ENCODE measurements around the gene A3GALT2.

A3GALT2 gene

DNA sequence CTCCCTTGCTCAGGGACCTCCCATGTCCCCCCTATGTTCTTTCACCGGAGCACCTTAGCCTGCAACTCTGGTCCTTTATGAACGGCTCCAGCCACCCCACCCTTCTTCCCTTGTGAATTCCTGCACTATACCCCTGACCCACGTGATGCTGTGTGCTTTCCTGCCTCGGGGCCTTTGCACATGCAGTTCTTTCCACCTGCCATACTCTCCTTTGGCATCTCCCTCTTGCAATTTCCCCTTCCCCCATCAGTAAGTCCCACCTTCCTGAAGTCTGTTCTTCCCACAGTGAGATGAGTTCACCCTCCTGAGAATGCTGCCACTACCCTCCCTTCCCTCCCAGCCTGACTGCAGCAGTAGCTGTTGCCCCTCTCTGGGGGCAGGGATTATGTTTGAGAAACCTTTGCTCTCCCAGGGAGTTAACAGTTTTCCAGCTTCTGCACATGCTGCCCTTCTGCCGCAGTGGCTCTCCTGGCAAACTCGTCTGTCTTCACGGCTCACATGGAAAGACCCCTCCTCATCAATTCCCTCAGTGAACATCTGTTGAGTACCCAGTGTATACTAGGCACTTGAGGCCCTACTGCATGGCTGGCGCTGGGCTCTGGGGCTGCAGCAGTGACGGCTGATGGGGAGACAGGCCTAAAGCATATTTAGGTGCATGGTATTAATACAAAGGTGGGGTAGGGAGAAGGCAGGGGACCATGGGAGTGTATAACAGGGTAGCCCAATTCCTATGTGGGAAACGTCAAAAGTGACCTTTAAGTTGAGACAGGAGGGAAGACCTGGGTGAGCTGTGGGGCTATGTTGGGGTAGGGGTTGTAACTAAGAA is 54.9 kb downstream of the A3GALT2 start:
- Histone ChIP-seq H3K4me3 (ENCODE audit: severe bottlenecking) (no peak overlapping the region), H3K27ac (ENCODE audit: poor library complexity, severe bottlenecking) (no peak overlapping the region), H3K4me1 (ENCODE audit: insufficient read depth, poor library complexity, severe bottlenecking) (no peaks in the 10 kb centered on the region), H3K36me3 (ENCODE audit: low read depth) (peaks cover 8% of the 10 kb centered on the region), H3K9me3 (ENCODE audit: severe bottlenecking) (no peaks in the 10 kb centered on the region), H3K27me3 (ENCODE audit: insufficient read depth, poor library complexity, severe bottlenecking) (no peaks in the 10 kb centered on the region)
- ATAC-seq (ENCODE audit: low read depth) = no peak
- TF ChIP-seq, protein P1, sequence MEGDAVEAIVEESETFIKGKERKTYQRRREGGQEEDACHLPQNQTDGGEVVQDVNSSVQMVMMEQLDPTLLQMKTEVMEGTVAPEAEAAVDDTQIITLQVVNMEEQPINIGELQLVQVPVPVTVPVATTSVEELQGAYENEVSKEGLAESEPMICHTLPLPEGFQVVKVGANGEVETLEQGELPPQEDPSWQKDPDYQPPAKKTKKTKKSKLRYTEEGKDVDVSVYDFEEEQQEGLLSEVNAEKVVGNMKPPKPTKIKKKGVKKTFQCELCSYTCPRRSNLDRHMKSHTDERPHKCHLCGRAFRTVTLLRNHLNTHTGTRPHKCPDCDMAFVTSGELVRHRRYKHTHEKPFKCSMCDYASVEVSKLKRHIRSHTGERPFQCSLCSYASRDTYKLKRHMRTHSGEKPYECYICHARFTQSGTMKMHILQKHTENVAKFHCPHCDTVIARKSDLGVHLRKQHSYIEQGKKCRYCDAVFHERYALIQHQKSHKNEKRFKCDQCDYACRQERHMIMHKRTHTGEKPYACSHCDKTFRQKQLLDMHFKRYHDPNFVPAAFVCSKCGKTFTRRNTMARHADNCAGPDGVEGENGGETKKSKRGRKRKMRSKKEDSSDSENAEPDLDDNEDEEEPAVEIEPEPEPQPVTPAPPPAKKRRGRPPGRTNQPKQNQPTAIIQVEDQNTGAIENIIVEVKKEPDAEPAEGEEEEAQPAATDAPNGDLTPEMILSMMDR (IDR thresholded peaks at IDR 0.05; ENCODE audit: poor library complexity, severe bottlenecking) = no peak
- DNase-seq (ENCODE audit: low spot score) = no peak

DNA sequence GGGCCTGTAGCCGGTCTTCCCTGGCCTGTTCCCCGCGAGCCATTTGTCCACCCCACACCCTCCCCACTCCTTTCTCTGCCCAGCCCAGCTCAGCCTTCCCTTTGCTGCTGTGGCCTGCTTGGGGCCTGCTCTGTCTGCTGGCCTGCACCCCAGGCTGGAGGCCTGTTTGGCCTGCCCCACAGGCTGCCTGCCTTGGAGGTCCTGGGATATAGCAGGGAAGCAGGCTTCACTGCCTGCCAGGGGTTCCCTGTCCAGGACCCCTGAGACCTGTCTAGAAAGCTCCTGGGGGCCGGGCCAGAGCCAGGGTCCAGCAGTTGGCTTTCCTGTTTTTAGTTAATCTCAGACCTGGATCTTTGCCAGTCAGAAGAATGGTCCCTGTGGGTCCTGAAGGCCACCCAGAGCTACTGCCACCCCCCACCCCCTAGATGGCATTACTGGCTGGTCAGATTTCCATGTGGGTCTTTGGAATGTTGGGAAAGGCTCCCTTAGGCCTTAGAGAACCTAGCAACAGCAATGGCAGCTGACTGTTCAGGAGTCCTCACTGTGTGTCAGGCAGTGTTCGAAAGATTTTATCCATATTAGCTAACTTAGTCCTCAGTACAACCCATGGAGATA is 56.9 kb downstream of the A3GALT2 start:
- no peaks in the 10 kb centered on the region for H3K27me3 ChIP-seq (ENCODE audit: insufficient read depth, poor library complexity, severe bottlenecking)
- no peaks in the 10 kb centered on the region for H3K4me1 ChIP-seq (ENCODE audit: insufficient read depth, poor library complexity, severe bottlenecking)
- ATAC-seq (ENCODE audit: low read depth) (no peak), DNase-seq (ENCODE audit: low spot score) (no peak)
- H3K36me3 ChIP-seq (ENCODE audit: low read depth) = no peaks in the 10 kb centered on the region; the same call in 1 of the 2 replicates
- H3K9me3 ChIP-seq (ENCODE audit: severe bottlenecking) = no peaks in the 10 kb centered on the region
- no peak overlapping the region for H3K27ac ChIP-seq (ENCODE audit: poor library complexity, severe bottlenecking)
- TF ChIP-seq, protein P1 (IDR thresholded peaks at IDR 0.05; ENCODE audit: poor library complexity, severe bottlenecking) = no peak
- no peak overlapping the region for H3K4me3 ChIP-seq (ENCODE audit: severe bottlenecking)

DNA sequence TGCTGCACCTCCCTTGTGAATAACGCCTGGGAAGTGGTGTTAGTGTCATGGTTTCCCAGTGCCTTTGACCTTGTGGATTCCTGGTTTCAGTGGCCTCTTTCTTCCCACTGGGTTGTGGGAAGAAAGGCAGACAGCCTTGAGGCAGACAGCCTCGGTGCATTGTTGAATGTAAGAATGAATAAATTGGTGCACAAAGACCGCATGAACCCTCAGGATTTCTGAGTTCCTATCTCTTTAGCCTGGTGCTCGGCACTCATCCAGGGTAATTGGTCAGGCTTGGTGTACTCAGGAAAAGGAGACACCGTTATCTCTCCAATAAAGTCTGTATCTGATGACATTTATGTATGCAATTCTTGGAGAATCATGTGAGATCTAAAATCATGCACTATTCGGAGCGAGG is 59.6 kb downstream of the A3GALT2 start:
- no peak for DNase-seq (ENCODE audit: low spot score)
- no peaks in the 10 kb centered on the region; the same call in 1 of the 2 replicates for H3K36me3 ChIP-seq (ENCODE audit: low read depth)

DNA sequence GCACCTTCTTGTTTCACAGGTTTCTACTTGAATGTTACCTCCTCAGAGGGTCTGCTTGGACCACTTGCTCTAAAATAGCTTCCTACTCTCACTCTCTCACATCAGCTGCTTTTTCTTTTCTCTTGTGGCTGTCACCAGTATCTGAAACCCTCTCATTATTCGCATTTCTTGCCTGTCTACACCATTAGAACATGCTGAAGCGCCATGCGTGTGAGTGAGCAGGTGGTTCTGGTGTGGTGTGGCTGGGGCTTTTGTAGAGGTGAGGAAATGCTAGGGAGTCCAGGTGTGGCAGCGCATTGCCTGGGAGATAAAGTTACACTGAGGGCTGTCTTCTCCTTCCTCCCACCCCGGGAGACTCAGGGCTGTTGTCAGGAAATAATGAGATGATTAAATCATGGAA is 60.5 kb downstream of the A3GALT2 start:
- H3K4me3 ChIP-seq (ENCODE audit: severe bottlenecking) = no peak overlapping the region
- no peaks in the 10 kb centered on the region for H3K9me3 ChIP-seq (ENCODE audit: severe bottlenecking)
- no peaks in the 10 kb centered on the region for H3K27me3 ChIP-seq (ENCODE audit: insufficient read depth, poor library complexity, severe bottlenecking)
- no peak overlapping the region for H3K27ac ChIP-seq (ENCODE audit: poor library complexity, severe bottlenecking)
- H3K4me1 ChIP-seq (ENCODE audit: insufficient read depth, poor library complexity, severe bottlenecking) = no peaks in the 10 kb centered on the region
- H3K36me3 ChIP-seq (ENCODE audit: low read depth) = no peaks in the 10 kb centered on the region; the same call in 1 of the 2 replicates
- DNase-seq (ENCODE audit: low spot score) (no peak), ATAC-seq (ENCODE audit: low read depth) (no peak)
- TF ChIP-seq, protein P1 (IDR thresholded peaks at IDR 0.05; ENCODE audit: poor library complexity, severe bottlenecking) = no peak

More for the DNA sequence above, 59.6 kb downstream of the A3GALT2 start:
- no peak overlapping the region for H3K27ac ChIP-seq (ENCODE audit: poor library complexity, severe bottlenecking)
- no peaks in the 10 kb centered on the region for H3K27me3 ChIP-seq (ENCODE audit: insufficient read depth, poor library complexity, severe bottlenecking)
- TF ChIP-seq, protein P1 (IDR thresholded peaks at IDR 0.05; ENCODE audit: poor library complexity, severe bottlenecking) = no peak
- H3K9me3 ChIP-seq (ENCODE audit: severe bottlenecking) = no peaks in the 10 kb centered on the region
- no peaks in the 10 kb centered on the region for H3K4me1 ChIP-seq (ENCODE audit: insufficient read depth, poor library complexity, severe bottlenecking)
- no peak for ATAC-seq (ENCODE audit: low read depth)
- no peak overlapping the region for H3K4me3 ChIP-seq (ENCODE audit: severe bottlenecking)

Measured in RWPE2 (cell line).